ENCODE measurements around the gene BLNK.

Gene BLNK

GRCh38 chr10:96297486-96297885 is 26.1 kb upstream of the BLNK start:
- H3K27ac Mint-ChIP-seq: no peak overlapping the region
- no peak for DNase-seq
- no peak for ATAC-seq
- H3K36me3 Mint-ChIP-seq (ENCODE audit: low read depth): no peaks in the 10 kb centered on the region
- no peaks in the 10 kb centered on the region for H3K9me3 Mint-ChIP-seq
- no peaks in the 10 kb centered on the region for H3K27me3 Mint-ChIP-seq
- no peak overlapping the region for H3K4me3 Mint-ChIP-seq
- peaks cover 44% of the 10 kb centered on the region for H3K4me1 Mint-ChIP-seq

GRCh38 chr10:96295475-96295874 is 24.1 kb upstream of the BLNK start:
- no peaks in the 10 kb centered on the region for H3K9me3 Mint-ChIP-seq
- H3K27ac Mint-ChIP-seq: no peak overlapping the region
- peaks cover 35% of the 10 kb centered on the region for H3K4me1 Mint-ChIP-seq
- peaks cover 2% of the 10 kb centered on the region for H3K27me3 Mint-ChIP-seq
- H3K36me3 Mint-ChIP-seq (ENCODE audit: low read depth): no peaks in the 10 kb centered on the region
- ATAC-seq (no peak), DNase-seq (no peak)
- H3K4me3 Mint-ChIP-seq: no peak overlapping the region

- H3K27me3 Mint-ChIP-seq: peaks cover 2% of the 10 kb centered on the region
- ATAC-seq (peak; percentile 63), DNase-seq (no peak)
- peaks cover 21% of the 10 kb centered on the region for H3K4me1 Mint-ChIP-seq
- no peaks in the 10 kb centered on the region for H3K36me3 Mint-ChIP-seq (ENCODE audit: low read depth)
- H3K4me3 Mint-ChIP-seq: no peak overlapping the region
- no peak overlapping the region for H3K27ac Mint-ChIP-seq
- no peaks in the 10 kb centered on the region for H3K9me3 Mint-ChIP-seq
These were observed 21.9 kb upstream of the BLNK start for GRCh38 chr10:96292971-96293920.

GRCh38 chr10:96290368-96291133 is 19.2 kb upstream of the BLNK start:
- H3K4me3 Mint-ChIP-seq: no peak overlapping the region
- no peak overlapping the region for H3K27ac Mint-ChIP-seq
- H3K27me3 Mint-ChIP-seq: peaks cover 2% of the 10 kb centered on the region
- H3K9me3 Mint-ChIP-seq: no peaks in the 10 kb centered on the region
- no peak for DNase-seq
- no peaks in the 10 kb centered on the region for H3K36me3 Mint-ChIP-seq (ENCODE audit: low read depth)
- no peak for ATAC-seq
- H3K4me1 Mint-ChIP-seq: peaks cover 27% of the 10 kb centered on the region

GRCh38 chr10:96289218-96289910 is 18.0 kb upstream of the BLNK start:
- H3K27me3 Mint-ChIP-seq: peaks cover 2% of the 10 kb centered on the region
- no peaks in the 10 kb centered on the region for H3K9me3 Mint-ChIP-seq
- H3K36me3 Mint-ChIP-seq (ENCODE audit: low read depth): no peaks in the 10 kb centered on the region
- no peak overlapping the region for H3K27ac Mint-ChIP-seq
- no peak for ATAC-seq
- H3K4me3 Mint-ChIP-seq: no peak overlapping the region
- no peak for DNase-seq
- peaks cover 23% of the 10 kb centered on the region for H3K4me1 Mint-ChIP-seq

GRCh38 chr10:96288151-96288621 is 16.8 kb upstream of the BLNK start:
- H3K4me1 Mint-ChIP-seq: peaks cover 20% of the 10 kb centered on the region
- no peak for ATAC-seq
- DNase-seq: no peak
- no peaks in the 10 kb centered on the region for H3K9me3 Mint-ChIP-seq
- peaks cover 2% of the 10 kb centered on the region for H3K27me3 Mint-ChIP-seq
- no peak overlapping the region for H3K27ac Mint-ChIP-seq
- H3K36me3 Mint-ChIP-seq (ENCODE audit: low read depth): no peaks in the 10 kb centered on the region
- peak overlapping the region; percentile 51 for H3K4me3 Mint-ChIP-seq

GRCh38 chr10:96287392-96288105 is 16.2 kb upstream of the BLNK start:
- DNase-seq: no peak
- H3K4me1 Mint-ChIP-seq: peaks cover 20% of the 10 kb centered on the region
- H3K27me3 Mint-ChIP-seq: peaks cover 2% of the 10 kb centered on the region
- H3K4me3 Mint-ChIP-seq: peak overlapping the region; percentile 6
- no peaks in the 10 kb centered on the region for H3K9me3 Mint-ChIP-seq
- no peaks in the 10 kb centered on the region for H3K36me3 Mint-ChIP-seq (ENCODE audit: low read depth)
- H3K27ac Mint-ChIP-seq: peak overlapping the region; percentile 39
- no peak for ATAC-seq

- H3K27ac Mint-ChIP-seq: no peak overlapping the region
- ATAC-seq (no peak), DNase-seq (no peak)
- no peaks in the 10 kb centered on the region for H3K27me3 Mint-ChIP-seq
- H3K4me3 Mint-ChIP-seq: no peak overlapping the region
- H3K36me3 Mint-ChIP-seq (ENCODE audit: low read depth): no peaks in the 10 kb centered on the region
- H3K9me3 Mint-ChIP-seq: no peaks in the 10 kb centered on the region
- peaks cover 18% of the 10 kb centered on the region for H3K4me1 Mint-ChIP-seq
These were observed 14.0 kb upstream of the BLNK start for GRCh38 chr10:96285331-96285752.

GRCh38 chr10:96283756-96284155 is 12.4 kb upstream of the BLNK start:
- no peak for DNase-seq
- no peak for ATAC-seq
- no peaks in the 10 kb centered on the region for H3K9me3 Mint-ChIP-seq

GRCh38 chr10:96283351-96283750 is 12.0 kb upstream of the BLNK start:
- H3K27ac Mint-ChIP-seq: no peak overlapping the region
- H3K4me3 Mint-ChIP-seq: no peak overlapping the region
- H3K4me1 Mint-ChIP-seq: peaks cover 14% of the 10 kb centered on the region
- ATAC-seq: no peak
- H3K9me3 Mint-ChIP-seq: no peaks in the 10 kb centered on the region
- DNase-seq: no peak
- H3K27me3 Mint-ChIP-seq: no peaks in the 10 kb centered on the region
- H3K36me3 Mint-ChIP-seq (ENCODE audit: low read depth): no peaks in the 10 kb centered on the region

More at GRCh38 chr10:96283756-96284155, 12.4 kb upstream of the BLNK start:
- Mint-ChIP-seq H3K4me1 (peaks cover 16% of the 10 kb centered on the region), H3K4me3 (no peak overlapping the region), H3K36me3 (ENCODE audit: low read depth) (no peaks in the 10 kb centered on the region), H3K27ac (no peak overlapping the region), H3K27me3 (no peaks in the 10 kb centered on the region)

- Mint-ChIP-seq H3K9me3 (no peaks in the 10 kb centered on the region), H3K4me1 (no peaks in the 10 kb centered on the region), H3K4me3 (no peak overlapping the region), H3K36me3 (ENCODE audit: low read depth) (no peaks in the 10 kb centered on the region), H3K27me3 (no peaks in the 10 kb centered on the region), H3K27ac (no peak overlapping the region)
- DNase-seq: no peak
- ATAC-seq: no peak
These were observed 10.2 kb upstream of the BLNK start for GRCh38 chr10:96281444-96282029.

GRCh38 chr10:96280859-96281258 is 9.5 kb upstream of the BLNK start:
- Mint-ChIP-seq H3K27ac (no peak overlapping the region), H3K4me3 (no peak overlapping the region), H3K27me3 (no peaks in the 10 kb centered on the region), H3K9me3 (no peaks in the 10 kb centered on the region), H3K36me3 (ENCODE audit: low read depth) (no peaks in the 10 kb centered on the region), H3K4me1 (peaks cover 2% of the 10 kb centered on the region)
- ATAC-seq (no peak), DNase-seq (no peak)

- ATAC-seq (no peak), DNase-seq (no peak)
- Mint-ChIP-seq H3K9me3 (no peaks in the 10 kb centered on the region), H3K27me3 (no peaks in the 10 kb centered on the region), H3K36me3 (ENCODE audit: low read depth) (no peaks in the 10 kb centered on the region), H3K27ac (no peak overlapping the region), H3K4me1 (peaks cover 2% of the 10 kb centered on the region), H3K4me3 (no peak overlapping the region)
These were observed 7.8 kb upstream of the BLNK start for GRCh38 chr10:96279191-96279641.
